CMK (cell line): ENCODE data around the gene KDM4B.

Experiments
- DNase-seq: peaks from one replicate; pipeline ENCODE4 v3.0.0-alpha.2; 2010; ENCODE audit warnings: low read depth

Gene KDM4B

GRCh38 chr19:4984438-4984990 lies 15.6 kb downstream of the KDM4B start:
- DNase-seq, result no peak

GRCh38 chr19:4985551-4985991 lies 16.7 kb downstream of the KDM4B start:
- DNase-seq, result no peak

GRCh38 chr19:4986056-4986455 lies 17.1 kb downstream of the KDM4B start:
- no peak for DNase-seq

- DNase-seq, result no peak
Measured at GRCh38 chr19:4986471-4986891, 17.6 kb downstream of the KDM4B start.

- no peak for DNase-seq
Measured at GRCh38 chr19:4987256-4987655, 18.3 kb downstream of the KDM4B start.

GRCh38 chr19:4987692-4988370 lies 18.9 kb downstream of the KDM4B start:
- DNase-seq, result no peak

GRCh38 chr19:4988770-4989251 lies 19.9 kb downstream of the KDM4B start:
- no peak for DNase-seq

- no peak for DNase-seq
Measured at GRCh38 chr19:4990306-4990705, 21.4 kb downstream of the KDM4B start.

GRCh38 chr19:4991538-4991937 lies 22.6 kb downstream of the KDM4B start:
- no peak for DNase-seq

- no peak for DNase-seq
Measured at GRCh38 chr19:4991996-4992698, 23.2 kb downstream of the KDM4B start.

GRCh38 chr19:4993683-4994082 lies 24.8 kb downstream of the KDM4B start:
- no peak for DNase-seq

- DNase-seq, result no peak
Measured at GRCh38 chr19:4996701-4997100, 27.8 kb downstream of the KDM4B start.

- no peak for DNase-seq
Measured at GRCh38 chr19:4997297-4997696, 28.4 kb downstream of the KDM4B start.

GRCh38 chr19:5000120-5000611 lies 31.3 kb downstream of the KDM4B start:
- DNase-seq, result no peak

- no peak for DNase-seq
Measured at GRCh38 chr19:5001615-5002014, 32.7 kb downstream of the KDM4B start.

- no peak for DNase-seq
Measured at GRCh38 chr19:5002143-5002542, 33.2 kb downstream of the KDM4B start.

GRCh38 chr19:5003781-5004180 lies 34.9 kb downstream of the KDM4B start:
- no peak for DNase-seq

GRCh38 chr19:5005096-5005495 lies 36.2 kb downstream of the KDM4B start:
- DNase-seq, result no peak

GRCh38 chr19:5006201-5006600 lies 37.3 kb downstream of the KDM4B start:
- DNase-seq, result no peak

GRCh38 chr19:5006821-5007220 lies 37.9 kb downstream of the KDM4B start:
- DNase-seq, result no peak

GRCh38 chr19:5011476-5012238 lies 42.7 kb downstream of the KDM4B start:
- DNase-seq, result no peak
